CD14-positive monocyte (primary cell): ENCODE data around the gene GNA12. TPM values are rescaled to one million over a fixed set of nuclear protein-coding genes. Genes with fewer than 3 reads are reported as not detected.

ENCODE experiments used
- DNase-seq, 3 donors: peaks; one replicate each; pipeline ENCODE4 v3.0.0-alpha.2; 2011 to 2022
- H2AFZ ChIP-seq: 2 replicates; pipeline ENCODE4 v1.6.0; 2012; ENCODE audit warnings: mild to moderate bottlenecking, low read depth, low read length, inconsistent platforms; ENCODE audit not compliant: insufficient read depth, poor library complexity, severe bottlenecking
- H3K27ac ChIP-seq, 2 donors: 1 replicate in 1 of 2; 2 replicates in 1 of 2; pipeline ENCODE4 v1.5.1; 2012 to 2013; ENCODE audit warnings: low read length in 2 of 2, control low read depth in 1 of 2, inconsistent platforms in 1 of 2, low read depth in 1 of 2, mild to moderate bottlenecking in 1 of 2
- H3K27me3 ChIP-seq, 2 donors: one replicate each; pipeline versions ENCODE4 v1.6.0 to v1.6.1; 2011 to 2013; ENCODE audit warnings: low read length in 2 of 2; ENCODE audit not compliant: control insufficient read depth in 2 of 2, insufficient read depth in 2 of 2
- H3K36me3 ChIP-seq, 2 donors: replicated peaks in 1 of 2; 1 replicate in 1 of 2; 2 replicates in 1 of 2; pipeline versions ENCODE4 v1.5.1 to v1.6.1; 2012 to 2013; ENCODE audit warnings: low read length in 2 of 2, control low read depth in 1 of 2, inconsistent platforms in 1 of 2, mild to moderate bottlenecking in 1 of 2; ENCODE audit not compliant: insufficient read depth in 2 of 2, control insufficient read depth in 1 of 2
- H3K4me1 ChIP-seq, 2 donors: 1 replicate in 1 of 2; 2 replicates in 1 of 2; pipeline versions ENCODE4 v1.5.1 to v1.6.1; 2012 to 2013; ENCODE audit warnings: low read length in 2 of 2, control low read depth in 1 of 2, inconsistent platforms in 1 of 2, mild to moderate bottlenecking in 1 of 2, moderate library complexity in 1 of 2; ENCODE audit not compliant: insufficient read depth in 2 of 2, control insufficient read depth in 1 of 2
- H3K4me2 ChIP-seq: replicated peaks from 2 replicates; pipeline ENCODE3; 2012; ENCODE audit warnings: low read length, moderate library complexity, mild to moderate bottlenecking; ENCODE audit not compliant: poor library complexity, severe bottlenecking; ENCODE audit errors: extremely low read depth
- H3K4me3 ChIP-seq, 3 experiments: fragments of 200-600 bp in 1 of 3; sonication (generic) in 1 of 3; replicated peaks in 1 of 3; 1 replicate in 2 of 3; 2 replicates in 1 of 3; pipeline ENCODE4 v1.5.1; 2011 to 2013; ENCODE audit warnings: low read length in 3 of 3, mild to moderate bottlenecking in 3 of 3, control low read depth in 2 of 3, low read depth in 2 of 3, inconsistent platforms in 1 of 3, moderate library complexity in 1 of 3
- H3K79me2 ChIP-seq: 2 replicates; pipeline ENCODE4 v1.6.0; 2012; ENCODE audit warnings: mild to moderate bottlenecking, control low read depth, inconsistent platforms, low read length, moderate library complexity; ENCODE audit not compliant: insufficient read depth
- H3K9ac ChIP-seq: 2 replicates; pipeline ENCODE4 v1.6.0; 2017; ENCODE audit warnings: low read length, mild to moderate bottlenecking; ENCODE audit not compliant: insufficient read depth, poor library complexity, severe bottlenecking
- H3K9me3 ChIP-seq, 2 donors: replicated peaks in 1 of 2; 1 replicate in 1 of 2; 2 replicates in 1 of 2; pipeline versions ENCODE4 v1.5.1 to v1.6.1; 2012 to 2013; ENCODE audit warnings: low read length in 2 of 2, control low read depth in 1 of 2; ENCODE audit not compliant: control insufficient read depth in 1 of 2, insufficient read depth in 1 of 2
- H4K20me1 ChIP-seq: 2 replicates; pipeline ENCODE4 v1.6.0; 2012; ENCODE audit warnings: mild to moderate bottlenecking, low read length, control low read depth, moderate library complexity; ENCODE audit not compliant: insufficient read depth
- H3K27ac Mint-ChIP-seq, 7 donors: one replicate each; pipeline ENCODE4 v1.8.0; 2020; ENCODE audit warnings: mild to moderate bottlenecking in 7 of 7, mixed read lengths in 7 of 7, moderate library complexity in 6 of 7, inconsistent platforms in 2 of 7
- H3K27me3 Mint-ChIP-seq, 3 donors: one replicate each; pipeline ENCODE4 v1.8.0; 2021 to 2022; ENCODE audit warnings: low read depth in 3 of 3, mild to moderate bottlenecking in 3 of 3, mixed read lengths in 3 of 3, moderate library complexity in 3 of 3, inconsistent platforms in 1 of 3
- H3K36me3 Mint-ChIP-seq, 2 donors: one replicate each; pipeline ENCODE4 v1.8.0; 2020; ENCODE audit warnings: mixed read lengths in 2 of 2, inconsistent platforms in 1 of 2, mild to moderate bottlenecking in 1 of 2
- H3K4me1 Mint-ChIP-seq: one replicate; pipeline ENCODE4 v1.8.0; 2020; ENCODE audit warnings: mild to moderate bottlenecking, mixed read lengths
- H3K4me3 Mint-ChIP-seq, 2 donors: one replicate each; pipeline ENCODE4 v1.8.0; 2020; ENCODE audit warnings: mild to moderate bottlenecking in 2 of 2, mixed read lengths in 2 of 2, moderate library complexity in 1 of 2
- H3K9me3 Mint-ChIP-seq, 7 donors: one replicate each; pipeline ENCODE4 v1.8.0; 2020 to 2022; ENCODE audit warnings: mixed read lengths in 7 of 7, mild to moderate bottlenecking in 6 of 7, moderate library complexity in 6 of 7, inconsistent platforms in 2 of 7
- CTCF ChIP-seq: fragments of 200-600 bp; IDR thresholded peaks from one replicate; pipeline ENCODE4 v1.8.0; 2022; ENCODE audit warnings: antibody characterized with exemption, mild to moderate bottlenecking
- WGBS: methylation state at CpG from one replicate; pipeline ENCODE4 v1.1.5; 2013; ENCODE audit warnings: missing lambda C conversion rate; ENCODE audit not compliant: insufficient coverage; 5-methylcytosine and 5-hydroxymethylcytosine counted together
- intact Hi-C, 2 donors: fragments of 100-400 bp; cut with micrococcal nuclease; formaldehyde crosslinking; loops; one replicate each; pipeline versions ENCODE4 v1.15.0 to v1.15.1; 2023
- polyA plus RNA-seq, 3 donors: library from polyadenylated mRNA; depleted of rRNA in 1 of 3; unstranded in 2 of 3; stranded (reverse) in 1 of 3; fragments of 300-500 nt in 2 of 3; fragments of >200 nt in 1 of 3; fragmentation: Illumina TruSeq in 2 of 3; gene quantifications; 1 replicate in 2 of 3; 2 replicates in 1 of 3; pipeline ENCODE4 v1.2.3, GENCODE V29; 2012 to 2021

Gene GNA12
- polyA plus RNA-seq, 3 donors = 3.4 to 25.9 (median 10.6) TPM

- no peaks in the 10 kb centered on the region for H3K79me2 ChIP-seq
- no peak overlapping the region for H3K4me2 ChIP-seq
- WGBS = 93% methylated on average over 3 of the region's 8 CpGs
- peaks cover 3 to 8% of the 10 kb centered on the region in 2 donors for H3K4me1 ChIP-seq
- Mint-ChIP-seq H3K4me1 (peaks cover 10% of the 10 kb centered on the region), H3K36me3 (no peaks in the 10 kb centered on the region), H3K27ac (no peak overlapping the region), H3K4me3 (no peak overlapping the region), H3K27me3 (peaks cover 5 to 13% (median 10%) of the 10 kb centered on the region in 3 donors), H3K9me3 (peaks cover 0 to 2% (median 0%) of the 10 kb centered on the region in 7 donors)
- no peak overlapping the region for H3K4me3 ChIP-seq
- H3K36me3 ChIP-seq = no peaks in the 10 kb centered on the region
- no peaks in the 10 kb centered on the region for H3K9me3 ChIP-seq
- H2AFZ ChIP-seq = no peak overlapping the region
- no peak overlapping the region for H3K27ac ChIP-seq
- TF ChIP-seq CTCF = no peak
- H3K27me3 ChIP-seq = no peaks in the 10 kb centered on the region
- intact Hi-C loops = no loop called here
- no peak for DNase-seq
- H3K9ac ChIP-seq = no peak overlapping the region
- H4K20me1 ChIP-seq = no peaks in the 10 kb centered on the region
Observed at GRCh38 chr7:2892549-2892948, 48.4 kb upstream of the GNA12 start.

- TF ChIP-seq CTCF = no peak
- H3K4me1 Mint-ChIP-seq = peaks cover 4% of the 10 kb centered on the region
- Histone ChIP-seq H4K20me1 (no peaks in the 10 kb centered on the region), H3K4me1 (no peaks in the 10 kb centered on the region), H3K27me3 (no peaks in the 10 kb centered on the region), H3K9me3 (no peaks in the 10 kb centered on the region), H3K36me3 (no peaks in the 10 kb centered on the region), H3K27ac (no peak overlapping the region), H3K4me2 (no peak overlapping the region), H3K4me3 (no peak overlapping the region), H3K9ac (no peak overlapping the region), H3K79me2 (no peaks in the 10 kb centered on the region), H2AFZ (no peak overlapping the region)
- no peak overlapping the region for H3K4me3 Mint-ChIP-seq
- no peak for DNase-seq
- peaks cover 0 to 2% (median 0%) of the 10 kb centered on the region in 7 donors for H3K9me3 Mint-ChIP-seq
- H3K27ac Mint-ChIP-seq = no peak overlapping the region
- no peaks in the 10 kb centered on the region for H3K36me3 Mint-ChIP-seq
- intact Hi-C loops = loop anchor here (5.0 kb wide), 3 partner anchors 264 to 1009 kb away; no protein-coding TSS in a partner anchor
- WGBS = 62% methylated on average over 3 of the region's 7 CpGs
- H3K27me3 Mint-ChIP-seq = peaks cover 4 to 13% (median 11%) of the 10 kb centered on the region in 3 donors
Observed at GRCh38 chr7:2887816-2888215, 43.7 kb upstream of the GNA12 start.
